H1 (cell line): ENCODE results near the gene ADCY5. TPM values are rescaled to one million over a fixed set of nuclear protein-coding genes. Genes with fewer than 3 reads are reported as not detected.
A peak's percentile ranks its signal among the peaks of the same experiment; 100 is the strongest.

Experiments used
- CTCF ChIA-PET: fragments of 300-600 bp; sonication (Branson Sonifier 250); formaldehyde crosslinking; loops from one replicate; lab custom pipeline; 2021; ENCODE audit not compliant: partially characterized antibody; lab: Charles Lee
- POLR2A ChIA-PET: fragments of 300-600 bp; sonication (Branson Sonifier 250); formaldehyde crosslinking; loops from one replicate; lab custom pipeline; 2021; ENCODE audit warnings: inconsistent platforms; ENCODE audit not compliant: partially characterized antibody; lab: Charles Lee
- DNase-seq, 2 experiments: peaks; one replicate each; pipeline versions ENCODE4 v3.0.0 to v3.0.0-alpha.2; 2010 to 2022; ENCODE audit warnings: low spot score in 2 of 2, low read depth in 1 of 2, mixed read lengths in 1 of 2
- FAIRE-seq: peaks from 2 replicates; lab custom pipeline; 2011; peaks lifted over from hg19 to GRCh38; lab: Jason Lieb, UNC
- H2AFZ ChIP-seq: 2 replicates; pipeline ENCODE4 v1.8.1; 2012; ENCODE audit warnings: low read length, inconsistent platforms
- H2AK5ac ChIP-seq: 2 replicates; pipeline ENCODE4 v1.6.1; 2013; ENCODE audit warnings: low read depth, low read length
- H2BK120ac ChIP-seq: replicated peaks from 2 replicates; pipeline ENCODE3; 2013; ENCODE audit warnings: low read depth, low read length, inconsistent platforms
- H2BK12ac ChIP-seq: 2 replicates; pipeline ENCODE4 v1.6.1; 2013; ENCODE audit warnings: low read depth, low read length
- H2BK15ac ChIP-seq: 2 replicates; pipeline ENCODE4 v1.6.1; 2013; ENCODE audit warnings: low read length
- H2BK20ac ChIP-seq: 2 replicates; pipeline ENCODE4 v1.6.1; 2013; ENCODE audit warnings: low read length
- H2BK5ac ChIP-seq: 2 replicates; pipeline ENCODE4 v1.6.1; 2013; ENCODE audit warnings: low read depth, low read length
- H3K14ac ChIP-seq: 2 replicates; pipeline ENCODE4 v1.6.1; 2013; ENCODE audit warnings: inconsistent platforms; ENCODE audit not compliant: insufficient read length
- H3K18ac ChIP-seq: 2 replicates; pipeline ENCODE4 v1.6.1; 2013; ENCODE audit warnings: low read length; ENCODE audit errors: extremely low read depth
- H3K23ac ChIP-seq: 2 replicates; pipeline ENCODE4 v1.6.1; 2013; ENCODE audit warnings: inconsistent platforms; ENCODE audit not compliant: insufficient read length
- H3K23me2 ChIP-seq: 2 replicates; pipeline ENCODE4 v1.6.1; 2013; ENCODE audit warnings: low read depth, low read length
- H3K27ac ChIP-seq: 2 replicates; pipeline ENCODE4 v1.6.1; 2011; ENCODE audit warnings: low read depth, low read length, inconsistent platforms
- H3K27me3 ChIP-seq, 4 experiments: replicated peaks in 1 of 4; 1 replicate in 1 of 4; 2 replicates in 3 of 4; pipeline versions ENCODE4 v1.6.1 to v1.8.1; 2011 to 2013; ENCODE audit warnings: low read length in 3 of 4, mild to moderate bottlenecking in 3 of 4, inconsistent platforms in 2 of 4, mixed read lengths in 2 of 4, moderate library complexity in 1 of 4; ENCODE audit not compliant: control insufficient read depth in 3 of 4, insufficient read depth in 3 of 4; ENCODE audit errors: extremely low read depth in 1 of 4
- H3K36me3 ChIP-seq, 4 experiments: 2 replicates each; pipeline versions ENCODE4 v1.6.1 to v1.8.1; 2011 to 2013; ENCODE audit warnings: mild to moderate bottlenecking in 4 of 4, low read length in 3 of 4, moderate library complexity in 2 of 4, control low read depth in 1 of 4, inconsistent platforms in 1 of 4; ENCODE audit not compliant: insufficient read depth in 4 of 4, control insufficient read depth in 2 of 4
- H3K4ac ChIP-seq: replicated peaks from 2 replicates; pipeline ENCODE3; 2013; ENCODE audit warnings: low read length, low read depth, mixed read lengths, inconsistent platforms; ENCODE audit not compliant: insufficient read length
- H3K4me1 ChIP-seq, 4 experiments: replicated peaks in 1 of 4; 1 replicate in 1 of 4; 2 replicates in 3 of 4; pipeline versions ENCODE4 v1.6.1 to v1.8.1; 2011 to 2013; ENCODE audit warnings: low read length in 3 of 4, inconsistent platforms in 2 of 4, mixed read lengths in 1 of 4; ENCODE audit not compliant: insufficient read depth in 4 of 4, control insufficient read depth in 3 of 4
- H3K4me2 ChIP-seq, 2 experiments: 2 replicates each; pipeline versions ENCODE4 v1.6.1 to v1.8.1; 2011 to 2013; ENCODE audit warnings: low read depth in 2 of 2, low read length in 2 of 2, control low read depth in 1 of 2, inconsistent platforms in 1 of 2, mild to moderate bottlenecking in 1 of 2; ENCODE audit not compliant: insufficient read depth in 1 of 2
- H3K4me3 ChIP-seq, 4 experiments: fragments of 200-600, 300-600 bp in 1 of 4; sonication (generic), shearing (Covaris generic), sonication (Bioruptor Twin) in 1 of 4; 2 replicates each; pipeline versions ENCODE4 v1.5.1 to v1.8.1; 2011 to 2016; ENCODE audit warnings: low read length in 4 of 4, low read depth in 3 of 4, control low read depth in 2 of 4, inconsistent platforms in 2 of 4, mild to moderate bottlenecking in 2 of 4, mixed read lengths in 1 of 4, moderate library complexity in 1 of 4; ENCODE audit not compliant: insufficient read depth in 2 of 4; ENCODE audit errors: extremely low read depth in 1 of 4
- H3K56ac ChIP-seq: replicated peaks from 2 replicates; pipeline ENCODE3; 2013; ENCODE audit warnings: low read depth, mild to moderate bottlenecking, mixed read lengths, low read length, inconsistent platforms; ENCODE audit not compliant: insufficient read length
- H3K79me1 ChIP-seq: 2 replicates; pipeline ENCODE4 v1.6.1; 2013; ENCODE audit warnings: low read depth, low read length, control low read depth
- H3K79me2 ChIP-seq, 2 experiments: 2 replicates each; pipeline versions ENCODE4 v1.6.1 to v1.8.1; 2012 to 2013; ENCODE audit warnings: low read length in 2 of 2, mild to moderate bottlenecking in 2 of 2, inconsistent platforms in 1 of 2; ENCODE audit not compliant: insufficient read depth in 2 of 2, control insufficient read depth in 1 of 2
- H3K9ac ChIP-seq, 4 experiments: replicated peaks in 1 of 4; 1 replicate in 1 of 4; 2 replicates in 3 of 4; pipeline versions ENCODE4 v1.6.1 to v1.8.1; 2011 to 2013; ENCODE audit warnings: low read depth in 3 of 4, low read length in 3 of 4, control low read depth in 2 of 4, mild to moderate bottlenecking in 2 of 4, moderate library complexity in 2 of 4, inconsistent platforms in 1 of 4; ENCODE audit errors: extremely low read depth in 1 of 4
- H3K9me3 ChIP-seq, 2 experiments: 2 replicates each; pipeline versions ENCODE4 v1.6.1 to v1.8.1; 2012 to 2013; ENCODE audit warnings: mild to moderate bottlenecking in 2 of 2, moderate library complexity in 2 of 2, control low read depth in 1 of 2, inconsistent platforms in 1 of 2, low read depth in 1 of 2, low read length in 1 of 2, mixed read lengths in 1 of 2; ENCODE audit not compliant: insufficient read depth in 2 of 2
- H4K20me1 ChIP-seq, 2 experiments: replicated peaks in 1 of 2; 2 replicates each; pipeline versions ENCODE3 to v1.8.1; 2011 to 2013; ENCODE audit warnings: inconsistent platforms in 2 of 2, low read length in 2 of 2, mild to moderate bottlenecking in 1 of 2; ENCODE audit not compliant: insufficient read depth in 2 of 2, control insufficient read depth in 1 of 2
- H4K5ac ChIP-seq: 2 replicates; pipeline ENCODE4 v1.6.1; 2013; ENCODE audit warnings: low read length, low read depth, mixed read lengths, inconsistent platforms; ENCODE audit not compliant: insufficient read length
- H4K8ac ChIP-seq: 2 replicates; pipeline ENCODE4 v1.8.0; 2013; ENCODE audit warnings: mild to moderate bottlenecking, moderate library complexity, low read length, inconsistent platforms; ENCODE audit not compliant: insufficient read depth; ENCODE audit errors: extremely low read depth
- H4K91ac ChIP-seq: replicated peaks from 2 replicates; pipeline ENCODE3; 2013; ENCODE audit warnings: low read length, mixed read lengths, inconsistent platforms; ENCODE audit not compliant: insufficient read length
- KDM4A ChIP-seq: IDR thresholded peaks from one replicate; pipeline ENCODE4 v1.7.1; 2012; ENCODE audit warnings: low read depth, mild to moderate bottlenecking, moderate library complexity, low read length, inconsistent platforms; ENCODE audit not compliant: severe bottlenecking
- MAX ChIP-seq: IDR thresholded peaks from 2 replicates; pipeline ENCODE4 v1.6.1; 2012; ENCODE audit warnings: inconsistent platforms
- RAD21 ChIP-seq, 2 experiments: IDR thresholded peaks in 1 of 2; conservative IDR thresholded peaks in 1 of 2; 2 replicates each; pipeline ENCODE4 v1.6.1; 2011; ENCODE audit warnings: low read depth in 2 of 2, low read length in 2 of 2, improper control_type of control experiment in 1 of 2, inconsistent platforms in 1 of 2, mild to moderate bottlenecking in 1 of 2, moderate library complexity in 1 of 2
- WGBS, 2 experiments: shearing (Covaris generic) in 1 of 2; methylation state at CpG; one replicate each; pipeline versions ENCODE4 v1.1.6 to v1.1.7; 2013 to 2015; ENCODE audit warnings: low lambda C conversion rate in 2 of 2, mixed read lengths in 2 of 2, inconsistent platforms in 1 of 2, low coverage in 1 of 2, missing lambda C conversion rate in 1 of 2; ENCODE audit not compliant: insufficient replicate concordance in 2 of 2, insufficient coverage in 1 of 2, insufficient read length in 1 of 2; ENCODE audit errors: extremely low coverage in 1 of 2, missing lambda C conversion rate in 1 of 2; 5-methylcytosine and 5-hydroxymethylcytosine counted together
- polyA plus RNA-seq, 7 experiments: library from polyadenylated mRNA; depleted of rRNA in 3 of 7; stranded (reverse) in 5 of 7; unstranded in 2 of 7; fragments of >200 nt in 5 of 7; fragments of 200-250 nt in 2 of 7; gene quantifications; 1 replicate in 5 of 7; 2 replicates in 1 of 7; 4 replicates in 1 of 7; pipeline versions ENCODE4 v1.2.1 to v1.2.3, GENCODE V29; 2011 to 2013; ENCODE audit warnings: missing spikeins in 2 of 7, mixed read lengths in 2 of 7
- total RNA-seq: library from RNA; stranded (reverse); fragmentation: NEBNext Ultra II Directional; extraction: Animal tissue kit (Norgen Biotek cat#: 25700); gene quantifications from 2 replicates; pipeline ENCODE4 v1.2.1, GENCODE V29; 2021
- TF ChIP-seq, protein P1 (sequence below), 3 experiments: IDR thresholded peaks; 1 replicate in 2 of 3; 2 replicates in 1 of 3; pipeline versions ENCODE4 v1.5.1 to v1.6.1; 2011; ENCODE audit warnings: low read length in 3 of 3, mild to moderate bottlenecking in 3 of 3, inconsistent platforms in 2 of 3, low read depth in 1 of 3, moderate library complexity in 1 of 3; ENCODE audit not compliant: insufficient read depth in 1 of 3; ENCODE audit errors: control extremely low read depth in 1 of 3

ADCY5 gene
- total and polyA plus RNA-seq, 2 of the 8 experiments (the other 6 are each of a cell fraction or from before 2014, with no cell fraction given), result 18.9 to 40.8 TPM

DNA sequence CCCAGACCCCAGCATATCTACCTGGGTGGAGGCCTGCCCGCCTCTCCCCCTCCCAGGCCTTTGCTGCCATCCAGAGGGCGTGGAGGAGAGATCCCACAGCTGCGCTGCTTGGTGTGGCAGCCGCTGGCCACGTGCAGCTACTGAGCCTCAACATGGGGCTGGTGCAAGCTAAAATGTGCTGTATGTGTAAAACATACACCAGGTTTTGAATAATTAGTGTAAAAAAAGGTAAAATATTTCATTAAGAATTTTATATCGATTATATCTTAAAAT lies 151.3 kb downstream of the ADCY5 start:
- Histone ChIP-seq H2BK20ac (no peak overlapping the region), H3K9ac (no peak overlapping the region), H3K56ac (no peak overlapping the region), H2BK12ac (0 out of 2 replicates have a peak overlapping the region, but pooled peaks have one; percentile 17), H4K5ac (no peak overlapping the region), H4K20me1 (peaks cover 0 to 2% of the 10 kb centered on the region in 2 experiments), H2AFZ (no peak overlapping the region), H4K91ac (no peak overlapping the region), H3K14ac (no peak overlapping the region), H3K79me2 (no peaks in the 10 kb centered on the region), H3K9me3 (no peaks in the 10 kb centered on the region), H2BK15ac (no peak overlapping the region), H3K23ac (no peak overlapping the region), H4K8ac (no peak overlapping the region), H2BK5ac (no peak overlapping the region), H3K4me3 (no peak overlapping the region), H3K4me1 (peaks cover 0 to 2% (median 0%) of the 10 kb centered on the region in 4 experiments; a peak in 1 of 7 replicates), H2BK120ac (no peak overlapping the region), H3K36me3 (peaks cover 0 to 10% (median 4%) of the 10 kb centered on the region in 4 experiments; a peak in 4 of 8 replicates), H3K4ac (no peak overlapping the region), H3K4me2 (no peak overlapping the region), H3K18ac (no peak overlapping the region), H3K27me3 (no peaks in the 10 kb centered on the region), H3K23me2 (no peaks in the 10 kb centered on the region), H3K79me1 (no peaks in the 10 kb centered on the region), H2AK5ac (no peak overlapping the region), H3K27ac (no peak overlapping the region)
- DNase-seq (no peak), FAIRE-seq (no peak)
- TF ChIP-seq, protein P1, sequence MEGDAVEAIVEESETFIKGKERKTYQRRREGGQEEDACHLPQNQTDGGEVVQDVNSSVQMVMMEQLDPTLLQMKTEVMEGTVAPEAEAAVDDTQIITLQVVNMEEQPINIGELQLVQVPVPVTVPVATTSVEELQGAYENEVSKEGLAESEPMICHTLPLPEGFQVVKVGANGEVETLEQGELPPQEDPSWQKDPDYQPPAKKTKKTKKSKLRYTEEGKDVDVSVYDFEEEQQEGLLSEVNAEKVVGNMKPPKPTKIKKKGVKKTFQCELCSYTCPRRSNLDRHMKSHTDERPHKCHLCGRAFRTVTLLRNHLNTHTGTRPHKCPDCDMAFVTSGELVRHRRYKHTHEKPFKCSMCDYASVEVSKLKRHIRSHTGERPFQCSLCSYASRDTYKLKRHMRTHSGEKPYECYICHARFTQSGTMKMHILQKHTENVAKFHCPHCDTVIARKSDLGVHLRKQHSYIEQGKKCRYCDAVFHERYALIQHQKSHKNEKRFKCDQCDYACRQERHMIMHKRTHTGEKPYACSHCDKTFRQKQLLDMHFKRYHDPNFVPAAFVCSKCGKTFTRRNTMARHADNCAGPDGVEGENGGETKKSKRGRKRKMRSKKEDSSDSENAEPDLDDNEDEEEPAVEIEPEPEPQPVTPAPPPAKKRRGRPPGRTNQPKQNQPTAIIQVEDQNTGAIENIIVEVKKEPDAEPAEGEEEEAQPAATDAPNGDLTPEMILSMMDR (IDR thresholded peaks at IDR 0.05; ENCODE audit: control extremely low read depth in 1 of 3, insufficient read depth in 1 of 3, low read depth in 1 of 3, low read length in 3 of 3), result peak in 2 of 3 experiments; percentile 31 to 51; a peak in 3 of 4 replicates
- no peak for TF ChIP-seq KDM4A
- TF ChIP-seq RAD21 (IDR thresholded peaks at IDR 0.05 in 1 of 2, conservative IDR thresholded peaks at IDR 0.05 in 1 of 2; ENCODE audit: low read depth in 2 of 2, low read length in 2 of 2), result peak; percentile 66 to 76
- TF ChIP-seq MAX, result 0 out of 2 replicates have a peak, but pooled peaks have one; percentile 23
- ChIA-PET POLR2A (interaction anchor here (1.7 to 7.0 kb wide), 3 partner anchors 13 to 17 kb away, joined by 4 to 35 read pairs (median 5); no protein-coding TSS in a partner anchor), CTCF (interaction anchor here (0.7 to 17.6 kb wide), 11 partner anchors 10 to 407 kb away, joined by 3 to 245 read pairs (median 6); no protein-coding TSS in a partner anchor)
- 89% methylated on average over 6 of the region's 6 CpGs; no CpG with 5 or more reads in 1 of the 2 experiments for WGBS, 2 experiments
